Right atrium auricular region (tissue), 2 donors: ENCODE results near the gene FAM184A. TPM values are rescaled to one million over a fixed set of nuclear protein-coding genes. Genes with fewer than 3 reads are reported as not detected.
A peak's percentile ranks its signal among the peaks of the same experiment; 100 is the strongest.

Source experiments
- DNase-seq: peaks from one replicate; pipeline ENCODE4 v3.0.0-alpha.2; 2019; ENCODE audit warnings: low spot score
- H3K27ac ChIP-seq, 2 donors: fragments of 200-600 bp; sonication (generic); 1 replicate in 1 of 2; 2 replicates in 1 of 2; pipeline ENCODE4 v1.5.1; 2016 to 2019
- H3K27me3 ChIP-seq, 2 donors: fragments of 200-600 bp; sonication (generic); one replicate each; pipeline versions ENCODE4 v1.5.1 to v1.6.0; 2017 to 2019
- H3K36me3 ChIP-seq: fragments of 200-600 bp; sonication (generic); one replicate; pipeline ENCODE4 v1.5.1; 2016
- H3K4me1 ChIP-seq, 2 donors: fragments of 200-600 bp; sonication (generic); one replicate each; pipeline versions ENCODE4 v1.5.1 to v1.6.0; 2017 to 2019
- H3K4me3 ChIP-seq, 2 donors: fragments of 200-600 bp; sonication (generic); 1 replicate in 1 of 2; 2 replicates in 1 of 2; pipeline ENCODE4 v1.5.1; 2017 to 2019; ENCODE audit warnings: mild to moderate bottlenecking in 1 of 2, moderate library complexity in 1 of 2
- H3K9me3 ChIP-seq, 2 donors: fragments of 200-600 bp; sonication (generic); one replicate each; pipeline ENCODE4 v1.5.1; 2019
- total RNA-seq, 2 donors: library from RNA; depleted of rRNA; stranded (reverse); fragments of >200 nt; gene quantifications; one replicate each; pipeline ENCODE4 v1.1.0, GENCODE V29; 2016
- TF ChIP-seq, protein P1 (sequence below), 2 donors: fragments of 200-600 bp; sonication (generic); IDR thresholded peaks; one replicate each; pipeline ENCODE4 v1.5.1; 2019; ENCODE audit warnings: antibody characterized with exemption in 2 of 2

Gene FAM184A
- total RNA-seq, 2 donors from 2014 or later: 1.3 to 2.2 TPM

GRCh38 chr6:119084784-119085183 is 6.3 kb upstream of the FAM184A start:
- no peak overlapping the region for H3K27ac ChIP-seq
- no peaks in the 10 kb centered on the region for H3K27me3 ChIP-seq
- DNase-seq: no peak
- H3K4me3 ChIP-seq: no peak overlapping the region
- H3K36me3 ChIP-seq: no peaks in the 10 kb centered on the region
- H3K9me3 ChIP-seq: peaks cover 0 to 8% of the 10 kb centered on the region in 2 donors
- no peaks in the 10 kb centered on the region for H3K4me1 ChIP-seq
- TF ChIP-seq, protein P1, sequence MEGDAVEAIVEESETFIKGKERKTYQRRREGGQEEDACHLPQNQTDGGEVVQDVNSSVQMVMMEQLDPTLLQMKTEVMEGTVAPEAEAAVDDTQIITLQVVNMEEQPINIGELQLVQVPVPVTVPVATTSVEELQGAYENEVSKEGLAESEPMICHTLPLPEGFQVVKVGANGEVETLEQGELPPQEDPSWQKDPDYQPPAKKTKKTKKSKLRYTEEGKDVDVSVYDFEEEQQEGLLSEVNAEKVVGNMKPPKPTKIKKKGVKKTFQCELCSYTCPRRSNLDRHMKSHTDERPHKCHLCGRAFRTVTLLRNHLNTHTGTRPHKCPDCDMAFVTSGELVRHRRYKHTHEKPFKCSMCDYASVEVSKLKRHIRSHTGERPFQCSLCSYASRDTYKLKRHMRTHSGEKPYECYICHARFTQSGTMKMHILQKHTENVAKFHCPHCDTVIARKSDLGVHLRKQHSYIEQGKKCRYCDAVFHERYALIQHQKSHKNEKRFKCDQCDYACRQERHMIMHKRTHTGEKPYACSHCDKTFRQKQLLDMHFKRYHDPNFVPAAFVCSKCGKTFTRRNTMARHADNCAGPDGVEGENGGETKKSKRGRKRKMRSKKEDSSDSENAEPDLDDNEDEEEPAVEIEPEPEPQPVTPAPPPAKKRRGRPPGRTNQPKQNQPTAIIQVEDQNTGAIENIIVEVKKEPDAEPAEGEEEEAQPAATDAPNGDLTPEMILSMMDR (IDR thresholded peaks at IDR 0.05): no peak

GRCh38 chr6:119083007-119083406 is 4.5 kb upstream of the FAM184A start:
- no peak for DNase-seq
- Histone ChIP-seq H3K4me3 (no peak overlapping the region), H3K36me3 (no peaks in the 10 kb centered on the region), H3K4me1 (peaks cover 0 to 8% of the 10 kb centered on the region in 2 donors), H3K9me3 (peaks cover 0 to 8% of the 10 kb centered on the region in 2 donors), H3K27ac (no peak overlapping the region), H3K27me3 (no peaks in the 10 kb centered on the region)
- TF ChIP-seq, protein P1 (IDR thresholded peaks at IDR 0.05): no peak

- TF ChIP-seq, protein P1 (IDR thresholded peaks at IDR 0.05): no peak
Observed at GRCh38 chr6:119079283-119079809, 882 bp upstream of the FAM184A start.

GRCh38 chr6:119077643-119078375 is 655 bp downstream of the FAM184A start:
- TF ChIP-seq, protein P1 (IDR thresholded peaks at IDR 0.05): peak in 1 of 2 donors; percentile 44
- peaks cover 0 to 2% of the 10 kb centered on the region in 2 donors for H3K9me3 ChIP-seq
- peak overlapping the region; percentile 63 to 73 for H3K4me3 ChIP-seq
- DNase-seq: peak; percentile 64
- no peaks in the 10 kb centered on the region for H3K27me3 ChIP-seq
- H3K4me1 ChIP-seq: peaks cover 0 to 17% of the 10 kb centered on the region in 2 donors
- no peaks in the 10 kb centered on the region for H3K36me3 ChIP-seq
- peak overlapping the region; percentile 58 to 68 for H3K27ac ChIP-seq

More at GRCh38 chr6:119079283-119079809, 882 bp upstream of the FAM184A start:
- Histone ChIP-seq H3K27me3 (no peaks in the 10 kb centered on the region), H3K4me3 (peak overlapping the region; percentile 63 to 73), H3K36me3 (no peaks in the 10 kb centered on the region), H3K27ac (peak overlapping the region; percentile 58 to 68), H3K9me3 (peaks cover 0 to 8% of the 10 kb centered on the region in 2 donors), H3K4me1 (peaks cover 0 to 17% of the 10 kb centered on the region in 2 donors)
- DNase-seq: no peak

DNA sequence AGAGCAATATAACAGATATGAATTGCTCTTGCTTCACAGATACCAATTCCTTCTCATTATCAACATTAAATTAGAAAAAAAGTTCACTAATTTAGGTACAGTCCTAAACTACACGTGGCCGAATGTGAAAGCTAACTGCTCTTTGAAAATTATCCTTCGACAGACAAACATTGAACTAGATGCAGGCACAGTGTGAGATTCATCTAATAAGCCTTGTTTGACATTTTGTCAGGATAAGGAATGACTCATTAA is 1.1 kb downstream of the FAM184A start:
- Histone ChIP-seq H3K27ac (peak overlapping the region; percentile 58 to 68), H3K27me3 (no peaks in the 10 kb centered on the region), H3K36me3 (no peaks in the 10 kb centered on the region), H3K4me3 (peak overlapping the region in 1 of 2 donors; percentile 73), H3K4me1 (peaks cover 0 to 17% of the 10 kb centered on the region in 2 donors), H3K9me3 (no peaks in the 10 kb centered on the region)
- TF ChIP-seq, protein P1 (IDR thresholded peaks at IDR 0.05): no peak
- DNase-seq: no peak
